T-helper 1 cell treated with Interleukin-12 subunit alpha and Interleukin-12 subunit beta and Interleukin-4 antibody, amounts not matched to agents 30 ng/mL and 1 ng/mL, for 36 hours (primary cell): ENCODE measurements around the gene TUG1. TPM values are rescaled to one million over a fixed set of nuclear protein-coding genes. Genes with fewer than 3 reads are reported as not detected.

ENCODE experiments used
- intact Hi-C: fragments of 100-400 bp; cut with micrococcal nuclease; formaldehyde crosslinking; loops from one replicate; pipeline ENCODE4 v1.15.1; 2024
- total RNA-seq: library from RNA; stranded (reverse); gene quantifications from 2 replicates; pipeline ENCODE4 v1.2.3, GENCODE V29; 2022

TUG1 gene
- 79.4 and 84.6 TPM in 2 replicates for total RNA-seq

- intact Hi-C loops = loop anchor here (1.0 to 10.0 kb wide), 11 partner anchors 26 to 976 kb away; partner anchors contain the start of genes DUSP18, LIMK2, PATZ1 and PIK3IP1
These were observed at the start of gene TUG1 for GRCh38 chr22:30968924-30969531. Gene TUG1, plus strand, starts transcription at chr22:30969265.

- intact Hi-C loops = loop anchor here (1.0 to 5.0 kb wide), 8 partner anchors 23 to 1153 kb away; partner anchors contain the start of genes MORC2, PIK3IP1, TUG1 and UQCR10
These were observed 49.1 kb upstream of the TUG1 start for GRCh38 chr22:30919973-30920372.

- intact Hi-C loops = loop anchor here (1.0 to 5.0 kb wide), 8 partner anchors 22 to 1153 kb away; partner anchors contain the start of genes MORC2, PIK3IP1, TUG1 and UQCR10
These were observed 48.7 kb upstream of the TUG1 start for GRCh38 chr22:30920407-30920806.

- intact Hi-C loops = loop anchor here (2.0 to 5.0 kb wide), 5 partner anchors 22 to 1154 kb away; partner anchors contain the start of genes MORC2, PIK3IP1, TUG1 and UQCR10
These were observed 48.0 kb upstream of the TUG1 start for GRCh38 chr22:30921108-30921507.

- intact Hi-C loops = loop anchor here (1.0 to 5.0 kb wide), 4 partner anchors 120 to 1155 kb away; partner anchors contain the start of genes PIK3IP1, UQCR10 and ZMAT5
These were observed 46.9 kb upstream of the TUG1 start for GRCh38 chr22:30922151-30922611.

- intact Hi-C loops = loop anchor here (5.0 kb wide), 3 partner anchors 121 to 1156 kb away; partner anchors contain the start of genes PIK3IP1, UQCR10 and ZMAT5
These were observed 45.7 kb upstream of the TUG1 start for GRCh38 chr22:30923168-30923900.

GRCh38 chr22:30925667-30926066 is 43.4 kb upstream of the TUG1 start:
- intact Hi-C loops = no loop called here

GRCh38 chr22:30926706-30927105 is 42.4 kb upstream of the TUG1 start:
- intact Hi-C loops = no loop called here

- intact Hi-C loops = no loop called here
These were observed 41.3 kb upstream of the TUG1 start for GRCh38 chr22:30927806-30928205.

- intact Hi-C loops = no loop called here
These were observed 40.7 kb upstream of the TUG1 start for GRCh38 chr22:30928401-30928800.

GRCh38 chr22:30930228-30930627 is 38.8 kb upstream of the TUG1 start:
- intact Hi-C loops = no loop called here

GRCh38 chr22:30931541-30932300 is 37.3 kb upstream of the TUG1 start:
- intact Hi-C loops = no loop called here

- intact Hi-C loops = no loop called here
These were observed 36.4 kb upstream of the TUG1 start for GRCh38 chr22:30932661-30933060.

- intact Hi-C loops = no loop called here
These were observed 35.6 kb upstream of the TUG1 start for GRCh38 chr22:30933457-30933856.

GRCh38 chr22:30934053-30934452 is 35.0 kb upstream of the TUG1 start:
- intact Hi-C loops = no loop called here

- intact Hi-C loops = loop anchor here (5.0 kb wide), 1 partner anchor 274 kb away; the partner anchor contains the start of gene DUSP18
These were observed 28.2 kb upstream of the TUG1 start for GRCh38 chr22:30940685-30941362.

- intact Hi-C loops = loop anchor here (5.0 kb wide), 1 partner anchor 274 kb away; the partner anchor contains the start of gene DUSP18
These were observed 27.7 kb upstream of the TUG1 start for GRCh38 chr22:30941363-30941740.

GRCh38 chr22:30943368-30943767 is 25.7 kb upstream of the TUG1 start:
- intact Hi-C loops = loop anchor here (1.0 to 5.0 kb wide), 3 partner anchors 23 to 276 kb away; partner anchors contain the start of genes DUSP18 and TUG1

GRCh38 chr22:30944986-30945385 is 24.1 kb upstream of the TUG1 start:
- intact Hi-C loops = loop anchor here (5.0 kb wide), 2 partner anchors 202 to 278 kb away; partner anchors contain the start of gene DUSP18

GRCh38 chr22:30945653-30946052 is 23.4 kb upstream of the TUG1 start:
- intact Hi-C loops = loop anchor here (5.0 kb wide), 1 partner anchor 202 kb away; no protein-coding TSS in a partner anchor
